Vagina (tissue), 2 donors: ENCODE results near the gene IKZF3. TPM values are rescaled to one million over a fixed set of nuclear protein-coding genes. Genes with fewer than 3 reads are reported as not detected.

ENCODE experiments used
- DNase-seq, 2 donors: peaks; one replicate each; pipeline ENCODE4 v3.0.0-alpha.2; 2017; ENCODE audit errors: extremely low spot score in 2 of 2
- H3K27ac ChIP-seq: fragments of 200-600 bp; sonication (generic); one replicate; pipeline ENCODE4 v1.5.1; 2019
- H3K27me3 ChIP-seq: fragments of 200-600 bp; sonication (generic); one replicate; pipeline ENCODE4 v1.5.1; 2019
- H3K36me3 ChIP-seq, 2 donors: fragments of 200-600 bp; sonication (generic); one replicate each; pipeline ENCODE4 v1.5.1; 2017 to 2019
- H3K4me1 ChIP-seq: fragments of 200-600 bp; sonication (generic); one replicate; pipeline ENCODE4 v1.5.1; 2019
- H3K4me3 ChIP-seq, 2 donors: fragments of 200-600 bp; sonication (generic); 1 replicate in 1 of 2; 2 replicates in 1 of 2; pipeline ENCODE4 v1.5.1; 2016 to 2019
- H3K9me3 ChIP-seq: fragments of 200-600 bp; sonication (generic); one replicate; pipeline ENCODE4 v1.5.1; 2019
- POLR2A ChIP-seq, 2 donors: fragments of 450-650 bp; IDR thresholded peaks; one replicate each; pipeline ENCODE4 v1.6.1; 2017; ENCODE audit warnings: antibody characterized with exemption in 2 of 2, mild to moderate bottlenecking in 2 of 2, moderate library complexity in 2 of 2
- POLR2AphosphoS5 ChIP-seq, 2 donors: sonication (generic); formaldehyde crosslinking; IDR thresholded peaks; one replicate each; pipeline ENCODE4 v1.9.0; 2017; ENCODE audit warnings: antibody characterized with exemption in 2 of 2, mild to moderate bottlenecking in 2 of 2, low read depth in 1 of 2; ENCODE audit not compliant: insufficient read depth in 1 of 2
- intact Hi-C: fragments of 100-400 bp; cut with DNase I; formaldehyde crosslinking; loops from one replicate; pipeline ENCODE4 v1.15.1; 2023
- total RNA-seq: library from RNA; depleted of rRNA; stranded (reverse); fragments of >200 nt; gene quantifications from one replicate; pipeline ENCODE4 v1.2.3, GENCODE V29; 2016
- TF ChIP-seq, protein P1 (sequence below), 3 experiments: fragments of 450-650 bp in 2 of 3; fragments of 200-600 bp in 1 of 3; sonication (generic) in 1 of 3; IDR thresholded peaks; one replicate each; pipeline ENCODE4 v1.5.1; 2017 to 2019; ENCODE audit warnings: antibody characterized with exemption in 3 of 3, mild to moderate bottlenecking in 2 of 3, moderate library complexity in 2 of 3

The IKZF3 gene
- total RNA-seq, 1 donor from 2014 or later: 5.9 TPM

DNA sequence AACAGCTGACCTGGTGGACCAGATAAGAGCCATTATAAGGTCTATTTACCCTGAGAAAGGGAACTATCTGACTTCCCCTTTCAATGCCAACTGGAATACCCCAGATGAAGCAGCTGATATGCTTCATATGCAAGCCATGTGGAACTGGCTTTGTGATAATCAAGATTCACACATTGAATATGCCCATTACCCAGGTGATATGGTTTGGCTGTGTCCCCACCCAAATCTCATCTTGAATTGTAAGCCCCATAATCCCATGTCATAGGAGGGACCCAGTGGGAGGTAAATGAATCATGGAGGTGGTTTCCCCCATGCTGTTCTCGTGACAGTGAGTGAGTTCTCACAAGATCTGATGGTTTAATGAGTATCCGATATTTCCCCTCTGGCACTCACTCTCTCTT is 42.1 kb downstream of the IKZF3 start:
- intact Hi-C loops: no loop called here
- Histone ChIP-seq H3K36me3 (no peaks in the 10 kb centered on the region), H3K4me1 (no peaks in the 10 kb centered on the region), H3K4me3 (no peak overlapping the region), H3K27ac (no peak overlapping the region), H3K27me3 (no peaks in the 10 kb centered on the region), H3K9me3 (no peaks in the 10 kb centered on the region)
- TF ChIP-seq, protein P1, sequence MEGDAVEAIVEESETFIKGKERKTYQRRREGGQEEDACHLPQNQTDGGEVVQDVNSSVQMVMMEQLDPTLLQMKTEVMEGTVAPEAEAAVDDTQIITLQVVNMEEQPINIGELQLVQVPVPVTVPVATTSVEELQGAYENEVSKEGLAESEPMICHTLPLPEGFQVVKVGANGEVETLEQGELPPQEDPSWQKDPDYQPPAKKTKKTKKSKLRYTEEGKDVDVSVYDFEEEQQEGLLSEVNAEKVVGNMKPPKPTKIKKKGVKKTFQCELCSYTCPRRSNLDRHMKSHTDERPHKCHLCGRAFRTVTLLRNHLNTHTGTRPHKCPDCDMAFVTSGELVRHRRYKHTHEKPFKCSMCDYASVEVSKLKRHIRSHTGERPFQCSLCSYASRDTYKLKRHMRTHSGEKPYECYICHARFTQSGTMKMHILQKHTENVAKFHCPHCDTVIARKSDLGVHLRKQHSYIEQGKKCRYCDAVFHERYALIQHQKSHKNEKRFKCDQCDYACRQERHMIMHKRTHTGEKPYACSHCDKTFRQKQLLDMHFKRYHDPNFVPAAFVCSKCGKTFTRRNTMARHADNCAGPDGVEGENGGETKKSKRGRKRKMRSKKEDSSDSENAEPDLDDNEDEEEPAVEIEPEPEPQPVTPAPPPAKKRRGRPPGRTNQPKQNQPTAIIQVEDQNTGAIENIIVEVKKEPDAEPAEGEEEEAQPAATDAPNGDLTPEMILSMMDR (IDR thresholded peaks at IDR 0.05): no peak
- no peak for TF ChIP-seq POLR2AphosphoS5 (IDR thresholded peaks at IDR 0.05; ENCODE audit: insufficient read depth in 1 of 2, low read depth in 1 of 2)
- TF ChIP-seq POLR2A (IDR thresholded peaks at IDR 0.05): no peak
- DNase-seq: no peak

- Histone ChIP-seq H3K36me3 (no peaks in the 10 kb centered on the region), H3K27ac (no peak overlapping the region), H3K9me3 (no peaks in the 10 kb centered on the region), H3K27me3 (no peaks in the 10 kb centered on the region), H3K4me3 (no peak overlapping the region), H3K4me1 (no peaks in the 10 kb centered on the region)
- DNase-seq: no peak
- TF ChIP-seq, protein P1 (IDR thresholded peaks at IDR 0.05): no peak
- TF ChIP-seq POLR2A (IDR thresholded peaks at IDR 0.05): no peak
- intact Hi-C loops: no loop called here
Measured at GRCh38 chr17:39820987-39821386, 43.1 kb downstream of the IKZF3 start.

- no peak for DNase-seq
- H3K27me3 ChIP-seq: no peaks in the 10 kb centered on the region
- H3K4me3 ChIP-seq: no peak overlapping the region
- H3K9me3 ChIP-seq: no peaks in the 10 kb centered on the region
- no peaks in the 10 kb centered on the region for H3K4me1 ChIP-seq
- intact Hi-C loops: no loop called here
- TF ChIP-seq POLR2A (IDR thresholded peaks at IDR 0.05) (no peak), POLR2AphosphoS5 (IDR thresholded peaks at IDR 0.05; ENCODE audit: insufficient read depth in 1 of 2, low read depth in 1 of 2) (no peak)
- TF ChIP-seq, protein P1 (IDR thresholded peaks at IDR 0.05): no peak
- H3K27ac ChIP-seq: no peak overlapping the region
- no peaks in the 10 kb centered on the region for H3K36me3 ChIP-seq
Measured at GRCh38 chr17:39820541-39820940, 43.6 kb downstream of the IKZF3 start.

GRCh38 chr17:39818358-39819000 is 45.6 kb downstream of the IKZF3 start:
- H3K36me3 ChIP-seq: no peaks in the 10 kb centered on the region
- no peaks in the 10 kb centered on the region for H3K9me3 ChIP-seq
- no peaks in the 10 kb centered on the region for H3K4me1 ChIP-seq
- no peak for DNase-seq
- no peak overlapping the region for H3K27ac ChIP-seq
- no peaks in the 10 kb centered on the region for H3K27me3 ChIP-seq
- no peak overlapping the region for H3K4me3 ChIP-seq
- intact Hi-C loops: no loop called here
- TF ChIP-seq, protein P1 (IDR thresholded peaks at IDR 0.05): no peak
- TF ChIP-seq POLR2AphosphoS5 (IDR thresholded peaks at IDR 0.05; ENCODE audit: insufficient read depth in 1 of 2, low read depth in 1 of 2) (no peak), POLR2A (IDR thresholded peaks at IDR 0.05) (no peak)

DNA sequence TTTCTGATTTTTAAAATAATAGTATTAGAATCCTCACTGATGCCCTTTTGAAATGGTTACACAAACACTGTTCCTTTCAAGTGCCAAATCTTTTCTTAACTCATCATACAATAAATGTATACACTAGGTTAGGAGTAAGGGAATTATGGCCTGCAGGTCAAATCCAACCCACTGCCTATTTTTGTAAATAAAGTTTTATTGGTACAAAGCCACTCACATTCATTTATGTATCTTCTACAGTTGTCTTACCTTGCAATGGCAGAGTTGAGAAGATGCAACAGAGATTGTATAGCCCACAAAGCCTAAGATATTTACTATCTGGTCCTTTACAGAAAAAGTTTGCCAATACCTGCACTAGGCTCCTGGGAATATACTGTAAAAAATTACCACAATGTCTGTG is 47.8 kb downstream of the IKZF3 start:
- no peaks in the 10 kb centered on the region for H3K9me3 ChIP-seq

More for the DNA sequence above, 47.8 kb downstream of the IKZF3 start:
- DNase-seq: no peak
- TF ChIP-seq, protein P1 (IDR thresholded peaks at IDR 0.05): no peak
- no peak for TF ChIP-seq POLR2A (IDR thresholded peaks at IDR 0.05)
- TF ChIP-seq POLR2AphosphoS5 (IDR thresholded peaks at IDR 0.05; ENCODE audit: insufficient read depth in 1 of 2, low read depth in 1 of 2): no peak
- Histone ChIP-seq H3K36me3 (no peaks in the 10 kb centered on the region), H3K4me1 (no peaks in the 10 kb centered on the region), H3K4me3 (no peak overlapping the region), H3K27ac (no peak overlapping the region), H3K27me3 (no peaks in the 10 kb centered on the region)
- intact Hi-C loops: no loop called here
